Pancreas (tissue), 10 donors: Measurements from ENCODE around the gene ARRB1. TPM values are rescaled to one million over a fixed set of nuclear protein-coding genes. Genes with fewer than 3 reads are reported as not detected.
A peak's percentile ranks its signal among the peaks of the same experiment; 100 is the strongest.
"Not testable (repeated sequence)": the region's sequence is repeated elsewhere in the genome, so short reads cannot be mapped to it uniquely, and the experiment has no call there.

Source experiments
- ATAC-seq, 4 donors: fragments of 200-7000 bp; cut with Tn5 transposase; one replicate each; pipeline versions ENCODE4 v1.8.0 to v1.9.1; 2020; ENCODE audit warnings: mild to moderate bottlenecking in 4 of 4, moderate library complexity in 4 of 4
- DNase-seq, 6 donors: peaks; one replicate each; pipeline ENCODE4 v3.0.0-alpha.2; 2020
- FAIRE-seq: peaks from 2 replicates; lab custom pipeline; 2012; peaks lifted over from hg19 to GRCh38; lab: Jason Lieb, UNC
- H3K27ac ChIP-seq, 4 donors: fragments of 200-600 bp; sonication (generic); 1 replicate in 3 of 4; 2 replicates in 1 of 4; pipeline versions ENCODE4 v1.5.0 to v1.8.0; 2020
- H3K27me3 ChIP-seq, 4 donors: fragments of 200-600 bp; one replicate each; pipeline ENCODE4 v1.8.0; 2021
- H3K36me3 ChIP-seq, 3 donors: fragments of 200-600 bp; sonication (generic) in 1 of 3; one replicate each; pipeline versions ENCODE4 v1.5.0 to v1.8.0; 2020 to 2021
- H3K4me1 ChIP-seq, 3 donors: fragments of 200-600 bp; one replicate each; pipeline ENCODE4 v1.8.0; 2021
- H3K4me3 ChIP-seq, 4 donors: fragments of 200-600 bp; sonication (generic) in 2 of 4; one replicate each; pipeline versions ENCODE4 v1.5.0 to v1.8.0; 2020 to 2021
- H3K9me3 ChIP-seq, 4 donors: fragments of 200-600 bp; one replicate each; pipeline ENCODE4 v1.8.0; 2021
- CTCF ChIP-seq, 4 donors: fragments of 200-600 bp; sonication (generic) in 3 of 4; IDR thresholded peaks; one replicate each; pipeline versions ENCODE4 v1.5.0 to v1.8.0; 2021; ENCODE audit warnings: antibody characterized with exemption in 4 of 4
- WGBS, 2 donors: extraction: QIAGEN DNeasy Blood & Tissue Kit; methylation state at CpG; one replicate each; pipeline ENCODE4 v1.1.7; 2013; 5-methylcytosine and 5-hydroxymethylcytosine counted together
- intact Hi-C, 3 donors: fragments of 100-400 bp; cut with DNase I; formaldehyde crosslinking; loops; one replicate each; pipeline versions ENCODE4 v1.11.1 to v1.14.2; 2022
- polyA plus RNA-seq, 2 donors: library from polyadenylated mRNA; stranded (reverse); fragments of 200-250 nt; gene quantifications; one replicate each; pipeline ENCODE4 v1.2.3, GENCODE V29; 2013
- total RNA-seq, 6 donors: library from RNA; stranded (reverse); fragmentation: NEBNext Ultra II Directional in 4 of 6; extraction: Animal tissue kit (Norgen Biotek cat#: 25700) in 4 of 6; gene quantifications; one replicate each; pipeline versions ENCODE4 v1.2.1 to v1.2.4, GENCODE V29; 2021 to 2023
- donor health status: healthy with polysubstance abuse.
- donor health status: DM: no; HTN: no; CAD: no; lungs with moderate emphysema.
- donor health status: DM: no; HTN: no; CAD: no.
- donor health status: control.
- donor health status: control.
- donor health status: Bipolar disorder and iron deficiency.
- donor health status: DM: yes; HTN: yes; CAD: no.
- donor health status: DM: no; HTN: no; CAD: no.
- donor health status: DM: no; HTN: no; CAD: no.
- donor health status: DM: yes; HTN: yes; CAD: no.

The ARRB1 gene
- total and polyA plus RNA-seq, 8 donors: 7.8 to 68.1 (median 33.0) TPM

DNA sequence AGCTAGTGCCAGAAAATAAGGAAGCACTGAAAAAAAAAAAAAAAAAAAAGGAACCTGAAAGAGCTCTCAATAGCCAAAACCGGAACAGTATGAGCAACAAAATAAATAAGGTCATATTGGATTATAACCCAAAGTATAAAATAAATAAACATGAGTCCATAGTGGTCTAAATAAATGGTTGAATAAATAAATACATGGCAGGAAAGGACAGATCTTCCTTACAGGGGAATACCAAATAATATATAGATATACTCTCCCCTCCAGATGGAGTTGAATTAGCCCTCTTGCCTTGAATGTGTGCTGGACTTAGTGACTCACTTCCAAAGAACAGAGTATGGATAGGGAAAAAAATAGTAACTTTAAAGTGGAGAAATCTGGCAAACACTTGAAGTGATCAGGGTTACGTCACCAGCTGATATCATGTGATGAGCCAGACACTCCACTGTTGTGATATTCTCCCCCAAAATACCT is 14.3 kb upstream of the ARRB1 start:
- Histone ChIP-seq H3K4me3 (no peak overlapping the region), H3K4me1 (no peaks in the 10 kb centered on the region), H3K27me3 (no peaks in the 10 kb centered on the region), H3K27ac (no peak overlapping the region), H3K9me3 (no peaks in the 10 kb centered on the region), H3K36me3 (no peaks in the 10 kb centered on the region)
- ATAC-seq: peak in 2 of 4 donors; percentile 31 to 56
- no peak for DNase-seq
- no peak for TF ChIP-seq CTCF (IDR thresholded peaks at IDR 0.05)
- WGBS, 2 donors: 68 to 79% methylated on average over 2 of the region's 2 CpGs
- no peak for FAIRE-seq
- intact Hi-C loops: no loop called here

DNA sequence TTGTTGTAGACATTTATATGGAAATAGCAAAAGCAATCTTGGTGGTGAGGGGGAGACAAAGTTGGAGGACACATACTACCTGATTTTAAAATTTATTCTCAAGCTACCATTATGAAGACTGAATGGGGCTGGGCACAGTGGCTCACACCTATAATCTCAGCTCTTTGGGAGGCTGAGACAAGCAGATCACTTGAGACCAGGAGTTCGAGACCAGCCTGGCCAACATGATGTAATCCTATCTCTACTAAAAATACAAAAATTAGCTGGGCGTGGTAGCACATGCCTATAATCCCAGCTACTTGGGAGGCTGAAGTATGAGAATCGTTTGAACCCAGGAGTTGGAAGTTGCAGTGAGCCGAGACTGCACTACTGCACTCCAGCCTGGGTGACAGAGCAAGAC is 10.8 kb upstream of the ARRB1 start:
- H3K27me3 ChIP-seq, H3K4me3 ChIP-seq, intact Hi-C loops, H3K4me1 ChIP-seq, DNase-seq, H3K36me3 ChIP-seq, FAIRE-seq, H3K27ac ChIP-seq, ATAC-seq, H3K9me3 ChIP-seq: not testable (repeated sequence)
- WGBS, 2 donors: 71 to 77% methylated on average over 4 of the region's 4 CpGs

- ATAC-seq (no peak), FAIRE-seq (no peak), DNase-seq (no peak)
- H3K9me3 ChIP-seq: no peaks in the 10 kb centered on the region
- H3K4me3 ChIP-seq: no peak overlapping the region
- H3K27me3 ChIP-seq: no peaks in the 10 kb centered on the region
- no peak for TF ChIP-seq CTCF (IDR thresholded peaks at IDR 0.05)
- no peaks in the 10 kb centered on the region for H3K36me3 ChIP-seq
- 85 to 89% methylated on average over 2 of the region's 2 CpGs for WGBS, 2 donors
- H3K4me1 ChIP-seq: no peaks in the 10 kb centered on the region
- no peak overlapping the region for H3K27ac ChIP-seq
- intact Hi-C loops: loop anchor here in 1 of 3 donors (10.0 kb wide), 1 partner anchor 62 kb away; no protein-coding TSS in a partner anchor
Observed at GRCh38 chr11:75356613-75357012, 5.2 kb upstream of the ARRB1 start.

DNA sequence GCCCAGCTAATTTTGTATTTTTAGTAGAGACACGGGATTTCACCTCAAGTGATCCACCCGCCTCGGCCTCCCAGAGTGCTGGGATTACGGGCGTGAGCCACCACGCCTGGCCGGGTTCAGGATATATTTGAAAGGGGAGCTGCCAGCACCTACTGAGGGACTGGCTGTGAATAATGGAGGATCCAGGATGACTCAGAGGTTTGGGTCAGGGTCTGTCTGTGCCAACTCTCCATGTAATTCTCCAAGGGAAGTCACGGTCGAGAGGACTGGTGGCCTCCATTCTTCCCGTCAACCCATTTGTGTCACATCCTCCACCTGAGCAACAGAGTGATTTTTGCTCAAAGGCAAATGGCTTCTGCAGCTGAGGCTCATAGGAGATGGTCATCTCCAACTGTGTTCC is 3.6 kb upstream of the ARRB1 start:
- DNase-seq (no peak), ATAC-seq (no peak), FAIRE-seq (no peak)
- Histone ChIP-seq H3K27ac (no peak overlapping the region), H3K27me3 (no peaks in the 10 kb centered on the region), H3K36me3 (no peaks in the 10 kb centered on the region), H3K4me1 (peaks cover 0 to 3% (median 0%) of the 10 kb centered on the region in 3 donors), H3K4me3 (no peak overlapping the region), H3K9me3 (no peaks in the 10 kb centered on the region)
- TF ChIP-seq CTCF (IDR thresholded peaks at IDR 0.05): no peak
- 85 to 86% methylated on average over 10 of the region's 10 CpGs for WGBS, 2 donors
- intact Hi-C loops: loop anchor here in 1 of 3 donors (10.0 kb wide), 1 partner anchor 60 kb away; no protein-coding TSS in a partner anchor

GRCh38 chr11:75352588-75353206 is 1.2 kb upstream of the ARRB1 start:
- intact Hi-C loops: loop anchor here in 1 of 3 donors (10.0 kb wide), 1 partner anchor 58 kb away; no protein-coding TSS in a partner anchor
- 32 to 36% methylated on average over 5 of the region's 5 CpGs for WGBS, 2 donors

More at GRCh38 chr11:75352588-75353206, 1.2 kb upstream of the ARRB1 start:
- H3K9me3 ChIP-seq: no peaks in the 10 kb centered on the region
- H3K36me3 ChIP-seq: no peaks in the 10 kb centered on the region
- DNase-seq (no peak), ATAC-seq (no peak), FAIRE-seq (no peak)
- H3K4me1 ChIP-seq: peaks cover 3 to 23% (median 16%) of the 10 kb centered on the region in 3 donors
- TF ChIP-seq CTCF (IDR thresholded peaks at IDR 0.05): no peak
- peak overlapping the region in 3 of 4 donors; percentile 85 to 87 (median 85) for H3K27ac ChIP-seq
- H3K4me3 ChIP-seq: peak overlapping the region in 2 of 4 donors; percentile 85 to 92
- no peaks in the 10 kb centered on the region for H3K27me3 ChIP-seq
